ENCODE measurements around the gene CTAG1A.
"Not testable (repeated sequence)": the region's sequence is repeated elsewhere in the genome, so short reads cannot be mapped to it uniquely, and the experiment has no call there.

DNA sequence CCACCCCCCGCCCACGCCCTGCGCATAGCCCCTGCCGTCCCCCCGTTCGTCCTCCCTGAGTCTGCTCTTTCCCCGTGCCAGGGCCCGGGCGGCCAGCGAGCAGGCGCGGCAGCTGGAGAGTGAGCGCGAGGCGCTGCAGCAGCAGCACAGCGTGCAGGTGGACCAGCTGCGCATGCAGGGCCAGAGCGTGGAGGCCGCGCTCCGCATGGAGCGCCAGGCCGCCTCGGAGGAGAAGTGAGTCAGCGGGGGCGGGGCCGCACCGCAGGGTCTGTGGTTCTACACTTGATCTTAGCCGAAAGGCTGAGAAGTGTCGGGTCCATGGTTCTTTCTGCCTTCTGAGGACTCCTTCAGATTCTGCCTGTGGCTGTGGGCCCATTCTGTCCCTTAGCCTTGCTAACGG, 24.6 kb upstream of the CTAG1A start:
- TF ChIP-seq, protein P1, sequence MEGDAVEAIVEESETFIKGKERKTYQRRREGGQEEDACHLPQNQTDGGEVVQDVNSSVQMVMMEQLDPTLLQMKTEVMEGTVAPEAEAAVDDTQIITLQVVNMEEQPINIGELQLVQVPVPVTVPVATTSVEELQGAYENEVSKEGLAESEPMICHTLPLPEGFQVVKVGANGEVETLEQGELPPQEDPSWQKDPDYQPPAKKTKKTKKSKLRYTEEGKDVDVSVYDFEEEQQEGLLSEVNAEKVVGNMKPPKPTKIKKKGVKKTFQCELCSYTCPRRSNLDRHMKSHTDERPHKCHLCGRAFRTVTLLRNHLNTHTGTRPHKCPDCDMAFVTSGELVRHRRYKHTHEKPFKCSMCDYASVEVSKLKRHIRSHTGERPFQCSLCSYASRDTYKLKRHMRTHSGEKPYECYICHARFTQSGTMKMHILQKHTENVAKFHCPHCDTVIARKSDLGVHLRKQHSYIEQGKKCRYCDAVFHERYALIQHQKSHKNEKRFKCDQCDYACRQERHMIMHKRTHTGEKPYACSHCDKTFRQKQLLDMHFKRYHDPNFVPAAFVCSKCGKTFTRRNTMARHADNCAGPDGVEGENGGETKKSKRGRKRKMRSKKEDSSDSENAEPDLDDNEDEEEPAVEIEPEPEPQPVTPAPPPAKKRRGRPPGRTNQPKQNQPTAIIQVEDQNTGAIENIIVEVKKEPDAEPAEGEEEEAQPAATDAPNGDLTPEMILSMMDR (IDR thresholded peaks at IDR 0.05), result not testable (repeated sequence)
- not testable (repeated sequence) for TF ChIP-seq EZH2 (IDR thresholded peaks at IDR 0.05; ENCODE audit: borderline replicate concordance, insufficient read depth, low read depth, low read length, poor library complexity, severe bottlenecking)

All from B cell (primary cell).